AML-193 (cell line): ENCODE measurements around the gene CMPK1.
"Not testable (repeated sequence)": the region's sequence is repeated elsewhere in the genome, so short reads cannot be mapped to it uniquely, and the experiment has no call there.

Experiments used
- DNase-seq, 2 experiments: peaks; one replicate each; lab custom pipeline; 2025; lab: John Stamatoyannopoulos, UW

The CMPK1 gene, protein sequence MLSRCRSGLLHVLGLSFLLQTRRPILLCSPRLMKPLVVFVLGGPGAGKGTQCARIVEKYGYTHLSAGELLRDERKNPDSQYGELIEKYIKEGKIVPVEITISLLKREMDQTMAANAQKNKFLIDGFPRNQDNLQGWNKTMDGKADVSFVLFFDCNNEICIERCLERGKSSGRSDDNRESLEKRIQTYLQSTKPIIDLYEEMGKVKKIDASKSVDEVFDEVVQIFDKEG

DNA sequence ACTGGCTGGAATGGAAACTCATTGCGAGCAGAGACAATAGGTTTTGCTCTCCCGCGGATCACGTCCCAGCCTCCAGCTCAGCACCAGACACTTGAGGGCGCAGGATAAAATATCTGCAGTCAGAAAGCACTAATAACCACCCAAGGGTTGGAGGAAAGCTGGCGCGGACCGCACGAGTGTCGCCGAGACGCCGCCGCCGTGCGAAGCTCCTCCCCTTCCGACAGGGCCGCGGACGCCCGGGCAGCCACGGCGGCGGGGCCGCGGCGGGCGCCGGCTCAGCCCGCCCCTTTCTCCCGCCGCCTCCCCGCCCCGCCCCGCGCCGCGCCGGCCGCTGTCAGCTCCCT is at the start of gene CMPK1:
CMPK1 (plus strand) TSS at position 213 of the 344 bp plus-strand sequence. CDS start 156 bp downstream, outside the sequence.
- peak; percentile 64 to 73 for DNase-seq

DNA sequence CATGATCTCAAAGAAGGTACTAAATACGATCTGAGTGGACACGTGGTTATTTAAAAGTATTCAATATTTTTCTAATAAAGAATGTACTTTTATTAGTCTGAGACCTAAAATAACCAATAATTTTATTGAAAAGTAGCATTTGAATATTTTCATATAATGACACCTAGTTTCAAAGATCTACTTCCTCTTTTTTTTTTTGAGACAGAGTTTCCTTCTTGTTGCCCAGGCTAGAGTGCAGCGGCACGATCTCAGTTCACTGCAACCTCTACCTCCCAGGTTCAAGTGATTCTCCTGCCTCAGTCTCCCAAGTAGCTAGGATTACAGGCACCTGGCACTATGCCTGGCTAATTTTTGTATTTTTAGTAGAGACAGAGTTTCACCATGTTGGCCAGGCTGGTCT is 45.5 kb upstream of the CMPK1 start:
- peak in 1 of 2 experiments; percentile 4 for DNase-seq

DNA sequence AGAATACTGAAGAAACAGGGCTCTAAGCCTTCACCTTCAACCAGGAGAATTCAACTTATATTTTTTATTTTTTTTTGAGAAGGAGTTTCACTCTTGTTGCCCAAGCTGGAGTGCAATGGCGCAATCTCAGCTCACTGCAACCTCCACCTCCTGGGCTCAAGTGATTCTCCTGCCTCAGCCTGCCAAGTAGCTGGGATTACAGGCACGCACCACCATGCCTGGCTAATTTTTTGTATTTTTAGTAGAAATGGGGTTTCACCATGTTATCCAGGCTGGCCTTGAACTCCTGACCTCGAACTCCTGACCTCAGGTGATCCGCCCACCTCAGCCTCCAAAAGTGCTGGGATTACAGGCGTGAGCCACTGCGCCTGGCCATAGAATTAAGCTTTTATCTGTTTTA is 38.7 kb upstream of the CMPK1 start:
- DNase-seq = not testable (repeated sequence)

DNA sequence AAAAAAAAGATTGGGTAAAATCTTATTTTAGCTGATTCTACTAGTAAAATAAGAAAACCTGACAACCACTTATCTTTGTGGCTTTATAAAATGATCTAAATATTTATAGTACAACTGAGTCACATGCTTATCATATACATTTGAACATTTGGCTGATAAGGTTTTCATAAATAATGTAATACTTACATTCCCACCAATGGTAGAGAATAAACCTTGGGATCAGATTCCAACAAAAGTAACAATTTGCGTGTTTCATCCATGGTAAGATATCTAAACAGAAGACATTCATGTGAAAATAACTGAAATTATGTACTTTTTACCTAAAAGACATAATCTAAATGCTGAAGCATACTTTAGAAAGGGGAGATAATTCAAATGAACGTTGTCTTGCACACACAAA is 38.0 kb upstream of the CMPK1 start:
- no peak for DNase-seq

DNA sequence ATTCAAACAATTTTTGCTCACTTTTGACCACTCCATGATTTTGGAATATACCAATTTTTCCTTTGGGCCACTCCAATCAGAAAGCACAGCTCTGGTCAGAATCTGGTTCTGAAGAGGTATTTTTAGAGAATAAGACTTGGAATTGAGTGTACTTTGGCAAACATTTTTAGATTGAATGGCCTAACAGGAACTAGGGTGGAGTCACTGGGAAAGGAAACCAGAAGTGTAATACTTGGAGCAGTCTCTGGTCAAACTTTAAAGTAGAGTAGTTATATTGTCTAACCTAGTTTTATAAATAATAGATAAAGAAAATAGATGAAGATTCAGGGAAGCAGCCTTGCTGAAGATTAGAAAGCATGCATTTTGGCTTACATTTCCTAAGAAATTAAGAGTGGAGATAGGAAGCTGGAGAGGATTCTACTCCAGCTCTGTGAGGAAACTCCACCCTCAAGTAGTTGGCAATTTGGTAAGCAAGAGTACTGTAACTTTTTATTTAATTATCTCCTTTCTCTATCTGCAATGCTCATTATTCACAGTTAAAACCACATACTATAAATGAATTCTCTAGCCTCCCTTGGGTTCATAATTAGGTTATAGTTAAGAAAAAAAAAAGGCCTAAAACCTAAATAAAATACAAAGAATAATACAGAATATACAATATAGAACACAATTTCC is 35.4 kb upstream of the CMPK1 start:
- DNase-seq = no peak

DNA sequence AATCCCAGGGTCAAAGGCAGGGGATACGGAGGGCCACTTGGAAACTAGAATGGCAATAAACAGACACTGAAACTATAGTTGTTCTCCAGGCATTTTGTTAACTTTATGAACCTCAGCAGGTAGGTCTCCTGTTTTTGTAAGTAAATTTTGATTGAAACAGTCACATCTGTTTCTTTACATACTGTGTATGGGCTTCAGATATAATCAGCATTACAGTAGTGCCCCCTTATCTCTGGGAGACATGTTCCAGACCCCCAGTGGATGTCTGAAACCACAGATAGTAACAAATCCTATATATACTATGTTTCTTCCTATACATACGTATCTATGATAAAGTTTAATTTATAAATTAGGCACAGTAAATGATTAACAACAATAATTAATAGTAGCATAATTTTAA is 31.1 kb upstream of the CMPK1 start:
- no peak for DNase-seq

DNA sequence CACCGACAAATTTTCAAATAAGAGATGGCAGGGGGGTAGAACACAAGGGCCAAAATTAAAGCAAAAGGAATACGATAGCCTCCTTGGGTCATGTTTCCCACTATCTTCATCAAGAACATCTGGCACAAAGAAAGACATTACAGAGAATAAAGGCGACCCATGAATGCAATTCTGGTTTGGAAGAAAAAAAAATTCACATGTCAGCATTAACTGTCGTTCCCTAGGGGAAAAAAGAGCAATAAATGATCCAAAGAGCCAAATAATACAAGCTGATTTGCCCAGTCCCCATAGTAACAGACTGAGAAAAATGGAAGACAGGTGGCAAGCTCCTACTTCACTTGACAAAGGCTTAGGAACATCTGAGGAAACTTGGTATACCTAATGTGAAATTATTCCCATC is 24.2 kb upstream of the CMPK1 start:
- DNase-seq = no peak

DNA sequence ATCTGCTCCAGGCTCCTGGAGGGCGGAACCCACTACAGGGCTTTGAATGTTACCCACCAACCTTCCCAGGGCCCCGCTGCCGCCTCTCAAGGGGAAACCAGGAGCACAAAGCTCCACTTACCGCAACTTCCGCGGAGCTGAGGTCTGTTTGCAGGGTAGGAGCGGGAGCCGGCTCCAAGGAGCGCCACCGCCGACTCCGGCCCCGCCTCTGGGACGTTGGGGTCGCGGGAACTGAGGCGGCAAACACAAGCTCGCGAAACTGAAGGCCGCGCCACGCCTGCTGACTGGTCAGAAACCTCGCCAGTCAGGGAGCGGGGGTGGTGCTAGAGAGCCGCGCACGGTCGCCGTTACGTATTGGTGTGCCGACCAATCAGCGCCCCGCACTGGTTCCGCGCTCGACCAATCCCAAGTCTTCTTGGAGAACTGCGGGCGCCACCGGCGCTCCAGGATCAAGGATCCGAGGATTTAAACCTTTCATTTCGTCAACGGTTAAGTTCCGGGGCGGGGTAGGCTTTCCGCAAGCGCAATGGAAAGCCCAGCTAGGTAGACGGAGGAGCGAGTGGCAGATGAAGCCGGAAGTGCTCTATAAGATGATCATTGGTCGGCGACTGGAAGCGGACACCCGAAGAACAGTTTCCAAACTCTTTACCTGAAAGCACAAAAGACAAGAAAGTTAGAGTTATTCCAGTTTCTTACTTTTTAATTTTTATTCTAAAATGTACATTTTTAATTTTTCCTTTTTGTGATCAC is 19.5 kb upstream of the CMPK1 start, which contains the start of gene STIL:
STIL (minus strand) TSS at position 233 of the 750 bp plus-strand sequence. CDS start 3,828 bp downstream, outside the sequence.
- DNase-seq = peak; percentile 96 to 98

DNA sequence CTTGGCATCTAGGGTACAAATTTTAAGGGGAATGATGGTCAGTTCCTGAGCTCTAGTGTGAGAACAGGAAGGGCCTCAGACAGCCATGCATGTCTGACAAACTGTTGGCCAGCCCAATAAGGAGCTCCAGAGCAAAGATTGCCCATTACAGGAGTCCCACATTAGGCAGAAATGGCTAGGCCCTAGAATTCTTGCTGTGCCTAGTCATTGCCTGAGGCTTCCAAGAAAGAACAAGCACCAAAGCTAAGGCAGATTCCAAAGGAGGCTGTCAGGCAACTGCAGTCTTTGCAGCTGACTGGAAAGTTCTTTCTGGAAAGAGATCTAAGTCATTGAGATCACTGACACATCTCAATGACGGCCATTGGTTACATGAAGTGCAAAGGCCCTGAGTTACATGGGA is 15.7 kb upstream of the CMPK1 start:
- DNase-seq = no peak

DNA sequence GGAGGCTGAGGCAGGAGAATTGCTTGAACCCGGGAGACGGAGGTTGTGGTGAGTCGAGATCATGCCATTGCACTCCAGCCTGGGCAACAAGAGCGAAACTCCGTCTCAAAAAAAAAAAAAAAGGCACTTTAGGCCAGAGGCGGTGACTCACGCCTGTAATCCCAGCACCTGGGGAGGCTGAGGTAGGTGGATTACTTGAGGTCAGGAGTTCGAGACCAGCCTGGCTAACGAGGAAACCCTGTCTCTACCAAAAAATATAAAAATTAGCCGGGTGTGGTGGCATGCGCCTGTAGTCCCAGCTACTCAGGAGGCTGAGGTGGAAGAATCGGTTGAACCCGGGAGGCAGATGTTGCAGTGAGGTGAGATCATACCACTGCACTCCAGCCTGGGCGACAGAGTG is 13.6 kb upstream of the CMPK1 start:
- not testable (repeated sequence) for DNase-seq

DNA sequence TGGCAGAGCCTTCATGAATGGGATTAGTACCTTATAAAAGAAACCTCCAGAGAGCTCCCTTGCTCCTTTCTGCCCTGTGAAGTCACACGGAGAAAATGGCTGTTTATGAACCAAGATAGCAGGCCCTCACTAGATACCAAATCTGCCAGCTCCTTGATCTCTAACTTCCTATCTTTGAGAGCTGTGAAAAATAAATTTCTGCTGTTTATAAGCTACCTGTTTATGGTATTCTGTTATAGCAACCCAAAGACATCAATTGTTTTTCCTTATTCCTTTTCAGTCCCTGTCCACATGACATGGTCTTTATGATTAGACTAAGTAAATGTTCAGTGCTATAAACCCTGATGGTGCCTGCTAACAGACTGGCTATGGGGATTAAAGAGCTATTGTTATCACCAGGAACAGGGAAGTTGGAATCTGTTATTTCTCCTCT is 10.0 kb upstream of the CMPK1 start:
- no peak for DNase-seq

DNA sequence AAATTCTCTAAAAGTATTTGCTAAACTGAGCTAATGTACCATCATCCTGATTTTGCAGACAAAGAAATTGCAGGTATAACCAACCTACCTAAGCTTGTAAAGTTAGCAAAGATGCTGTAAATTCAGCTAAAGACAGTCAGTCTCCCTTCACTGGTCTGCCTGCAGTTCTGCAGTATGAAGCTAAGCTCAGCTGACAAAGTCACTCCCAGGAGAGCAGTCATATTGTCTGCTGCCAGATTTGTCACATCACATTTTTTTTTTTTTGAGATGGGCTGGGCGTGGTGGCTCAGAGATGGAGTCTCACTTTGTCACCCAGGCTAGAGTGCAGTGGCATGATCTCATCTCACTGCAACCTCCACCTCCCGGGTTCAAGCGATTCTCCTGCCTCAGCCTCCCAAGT is 8.9 kb upstream of the CMPK1 start:
- DNase-seq = no peak

DNA sequence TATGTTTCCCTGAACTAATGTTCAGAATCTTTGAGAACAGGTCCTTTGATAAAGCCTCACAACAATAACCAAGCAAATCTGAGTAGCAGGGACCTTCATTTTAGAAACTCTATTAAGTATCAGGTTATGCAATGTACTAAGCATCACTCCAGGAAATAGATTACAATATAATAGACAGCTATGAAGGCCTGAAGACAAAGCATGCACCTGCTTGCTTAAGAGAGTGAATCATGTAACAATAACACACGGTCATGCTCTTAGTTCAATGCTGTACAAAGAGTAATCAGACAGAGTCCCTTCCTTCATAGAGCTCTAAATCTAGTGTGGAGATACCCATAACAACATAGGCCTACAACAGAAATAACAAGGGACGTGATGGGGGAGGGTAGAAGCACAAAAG is 8.1 kb upstream of the CMPK1 start:
- DNase-seq = peak in 1 of 2 experiments; percentile 35

DNA sequence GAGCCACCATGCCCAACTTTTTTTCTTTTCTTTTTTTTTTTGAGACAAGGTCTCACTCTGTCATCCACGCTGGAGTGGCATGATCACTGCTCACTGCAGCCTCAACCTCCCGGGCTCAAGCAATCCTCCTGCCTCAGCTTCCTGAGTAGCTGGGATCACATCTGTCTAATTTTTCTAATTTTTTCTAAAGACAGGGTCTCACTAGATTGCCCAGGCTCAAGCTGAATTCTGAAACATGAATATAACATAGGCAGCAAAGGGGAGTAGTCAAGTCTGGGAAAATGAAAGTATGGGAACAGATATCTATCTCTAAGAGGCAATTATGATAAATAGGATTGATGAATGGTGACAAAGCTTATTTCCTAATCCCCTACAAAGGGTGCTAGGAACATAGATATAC is 7.3 kb upstream of the CMPK1 start:
- DNase-seq = no peak

DNA sequence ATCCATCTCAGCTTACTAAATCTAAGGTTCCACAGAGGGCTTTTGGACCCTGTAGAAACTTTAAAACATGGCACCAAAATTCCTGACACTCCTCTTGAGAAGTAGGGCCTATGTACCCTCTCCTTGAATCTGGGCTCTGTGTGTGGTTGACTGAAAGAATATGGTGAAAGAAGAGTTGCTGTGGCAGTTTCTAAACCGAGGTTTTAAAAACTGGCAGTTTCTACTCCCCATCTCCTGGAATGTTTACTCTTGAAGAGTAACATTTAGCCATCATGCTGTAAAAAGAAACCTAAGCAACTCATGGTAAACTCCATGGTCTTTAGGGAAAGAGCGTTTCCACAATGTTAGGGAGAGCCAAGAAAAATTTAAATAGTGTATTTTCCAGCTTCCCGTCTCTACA is 4.6 kb upstream of the CMPK1 start:
- no peak for DNase-seq

DNA sequence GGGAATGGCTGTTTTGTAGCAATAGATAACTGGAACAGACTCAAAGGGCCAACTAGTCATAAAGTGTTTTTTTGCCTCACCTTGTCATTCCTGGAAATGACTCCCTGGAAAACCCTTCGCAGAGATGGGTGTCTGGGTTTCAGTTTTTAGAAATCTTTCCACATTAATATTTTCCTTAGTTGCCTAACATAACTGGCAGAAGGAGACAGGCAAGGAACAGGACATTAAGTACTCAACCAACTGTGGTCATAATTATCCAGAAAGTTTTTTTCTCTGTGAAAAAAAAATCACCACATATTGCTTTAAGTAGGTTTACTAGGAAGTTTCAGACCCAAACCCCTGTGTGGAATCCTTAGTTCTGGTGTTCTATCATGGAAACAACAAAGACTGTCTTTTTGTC is 3.4 kb upstream of the CMPK1 start:
- DNase-seq = no peak

DNA sequence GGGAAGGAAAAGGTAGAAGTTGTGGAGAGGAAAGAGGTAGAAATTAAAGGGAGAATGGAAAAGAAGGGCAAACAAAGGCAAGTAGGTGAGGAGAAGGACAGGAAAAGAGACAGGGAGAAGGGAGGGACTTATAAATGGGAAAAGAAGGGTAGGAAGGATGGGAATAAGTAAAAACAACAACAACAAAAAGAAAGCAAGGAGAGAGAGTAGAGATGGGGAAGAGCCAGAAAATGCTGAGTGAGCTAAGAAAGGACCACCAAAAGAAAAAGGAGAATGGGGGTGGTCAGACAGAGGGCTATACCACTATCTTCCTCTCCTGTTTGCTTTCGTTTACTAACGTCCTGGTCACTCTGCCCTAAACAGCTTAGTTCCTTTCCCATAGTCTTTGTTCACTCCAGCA is 1.7 kb upstream of the CMPK1 start:
- no peak for DNase-seq

DNA sequence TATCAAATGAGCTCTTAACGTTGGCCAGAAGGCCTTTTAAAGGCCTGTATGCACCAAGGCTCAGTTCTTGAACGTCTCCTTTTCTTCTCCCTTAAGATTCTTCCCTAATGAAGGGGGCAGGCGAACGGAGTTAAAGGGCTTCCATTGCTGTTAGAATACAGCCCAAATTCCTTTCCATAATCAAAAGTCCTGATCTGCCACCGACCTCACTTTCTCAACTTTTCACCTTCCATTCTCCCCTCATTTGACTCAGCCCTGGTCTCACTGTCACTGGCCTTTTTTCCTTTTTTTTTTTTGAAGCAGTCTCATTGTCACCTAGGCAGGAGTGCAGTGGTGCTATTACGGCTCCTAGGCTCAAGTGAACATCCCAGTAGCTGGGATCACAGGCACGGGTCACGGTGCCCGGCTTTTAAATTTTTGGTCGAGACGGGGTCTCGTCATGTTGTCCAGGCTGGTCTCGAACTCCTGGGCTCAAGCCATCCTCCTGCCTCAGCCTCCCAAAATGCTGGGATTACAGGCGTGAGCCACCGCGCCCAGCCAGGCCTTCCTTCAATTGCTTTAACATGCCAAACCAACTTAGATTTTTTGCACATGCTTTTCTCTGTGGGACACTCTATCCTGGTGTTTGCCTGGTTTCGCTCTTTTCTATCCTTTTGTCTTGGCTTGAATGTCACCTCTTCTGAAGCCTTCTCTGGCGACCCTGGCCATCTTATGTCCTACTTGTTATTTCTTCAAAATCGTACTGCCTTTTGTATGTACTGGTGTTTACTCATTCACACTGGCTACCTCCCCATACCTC is 612 bp upstream of the CMPK1 start:
- no peak for DNase-seq

DNA sequence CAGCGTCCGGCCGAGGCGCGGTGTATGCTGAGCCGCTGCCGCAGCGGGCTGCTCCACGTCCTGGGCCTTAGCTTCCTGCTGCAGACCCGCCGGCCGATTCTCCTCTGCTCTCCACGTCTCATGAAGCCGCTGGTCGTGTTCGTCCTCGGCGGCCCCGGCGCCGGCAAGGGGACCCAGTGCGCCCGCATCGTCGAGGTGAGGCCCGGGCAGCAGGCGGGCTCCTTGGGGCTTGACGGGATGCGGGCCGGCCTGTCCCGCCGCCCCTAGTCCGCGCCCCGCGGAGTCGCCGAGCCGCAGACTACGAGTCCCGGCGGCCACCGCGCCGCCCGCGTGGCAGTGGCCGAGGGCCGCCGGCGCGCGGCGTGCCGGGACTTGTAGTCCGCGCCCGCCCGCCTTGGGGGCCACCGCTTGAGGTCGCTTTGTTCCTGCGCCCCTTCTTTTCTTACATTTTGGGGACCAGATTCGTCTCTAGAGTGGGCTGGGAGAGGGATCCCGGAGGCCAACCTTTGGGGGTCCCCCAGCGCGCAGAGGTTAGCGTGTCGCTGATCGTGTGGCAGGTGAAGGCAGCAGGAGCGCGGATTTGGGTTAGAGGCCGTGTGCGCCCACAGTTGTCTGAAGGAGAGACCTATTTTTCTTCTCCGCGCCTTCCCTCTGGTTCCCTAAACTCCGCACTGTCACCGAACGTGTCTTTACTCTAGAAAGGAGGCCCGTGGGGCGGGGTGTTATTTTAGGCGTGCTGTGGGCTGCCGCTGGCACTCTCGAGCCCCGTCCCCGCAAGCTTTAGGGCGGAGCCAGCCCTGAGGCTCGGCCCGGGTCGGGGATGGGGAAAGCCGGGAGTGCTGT is 553 bp downstream of the CMPK1 start:
- peak; percentile 49 to 70 for DNase-seq

DNA sequence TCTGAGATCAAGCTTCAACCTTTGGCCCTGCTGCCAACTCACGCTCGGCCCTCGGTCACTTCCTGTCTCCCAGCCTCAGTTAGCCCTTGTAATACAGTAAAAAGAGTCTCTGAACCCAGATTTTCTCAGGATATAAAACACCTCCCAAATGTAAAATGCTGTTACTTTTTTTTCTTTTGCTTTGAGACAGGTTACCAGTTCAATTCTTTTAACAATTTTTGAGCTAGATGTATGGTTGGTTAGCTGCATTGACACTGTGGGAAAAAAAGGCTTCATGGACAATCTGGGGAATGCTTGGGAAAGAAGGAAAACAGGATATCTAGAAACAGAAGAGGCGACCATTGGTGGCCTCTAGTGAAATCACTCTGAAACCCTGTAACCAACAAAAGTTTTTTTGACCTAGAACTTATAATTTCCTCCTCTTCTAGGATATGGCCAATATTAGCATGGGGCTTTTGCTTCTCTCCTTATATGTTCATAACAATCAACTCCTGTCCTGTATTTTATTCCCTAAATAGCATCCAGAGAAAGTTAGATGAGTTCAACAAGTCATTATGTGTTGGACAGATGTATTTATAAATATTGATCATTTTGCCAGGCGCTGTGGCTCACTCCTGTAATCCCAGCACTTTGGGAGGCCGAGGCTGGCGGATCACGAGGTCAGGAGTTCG is 1.3 kb downstream of the CMPK1 start:
- no peak for DNase-seq

DNA sequence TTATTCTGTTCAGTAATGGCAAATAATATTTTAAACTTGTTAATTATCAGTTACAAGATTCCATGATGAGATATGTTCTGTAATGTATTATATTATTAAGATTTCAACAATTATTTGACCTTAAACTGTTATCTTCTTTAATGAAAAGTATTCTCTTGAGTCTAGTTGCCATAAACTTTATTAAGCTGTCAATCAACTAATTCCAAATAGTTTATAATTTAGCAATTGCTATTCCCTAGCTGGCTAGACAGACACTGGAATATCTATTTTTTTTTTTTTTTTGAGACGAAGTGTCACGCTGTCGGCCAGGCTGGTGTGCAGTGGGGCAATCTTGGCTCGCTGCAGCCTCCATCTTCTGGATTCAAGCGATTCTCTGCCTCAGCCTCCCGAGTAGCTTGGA is 3.8 kb downstream of the CMPK1 start:
- DNase-seq = no peak
